ENCODE measurements around the gene TSHZ3. TPM values are rescaled to one million over a fixed set of nuclear protein-coding genes. Genes with fewer than 3 reads are reported as not detected.

Gene TSHZ3
- total RNA-seq, 1 experiment from 2014 or later, result 0.05 TPM

DNA sequence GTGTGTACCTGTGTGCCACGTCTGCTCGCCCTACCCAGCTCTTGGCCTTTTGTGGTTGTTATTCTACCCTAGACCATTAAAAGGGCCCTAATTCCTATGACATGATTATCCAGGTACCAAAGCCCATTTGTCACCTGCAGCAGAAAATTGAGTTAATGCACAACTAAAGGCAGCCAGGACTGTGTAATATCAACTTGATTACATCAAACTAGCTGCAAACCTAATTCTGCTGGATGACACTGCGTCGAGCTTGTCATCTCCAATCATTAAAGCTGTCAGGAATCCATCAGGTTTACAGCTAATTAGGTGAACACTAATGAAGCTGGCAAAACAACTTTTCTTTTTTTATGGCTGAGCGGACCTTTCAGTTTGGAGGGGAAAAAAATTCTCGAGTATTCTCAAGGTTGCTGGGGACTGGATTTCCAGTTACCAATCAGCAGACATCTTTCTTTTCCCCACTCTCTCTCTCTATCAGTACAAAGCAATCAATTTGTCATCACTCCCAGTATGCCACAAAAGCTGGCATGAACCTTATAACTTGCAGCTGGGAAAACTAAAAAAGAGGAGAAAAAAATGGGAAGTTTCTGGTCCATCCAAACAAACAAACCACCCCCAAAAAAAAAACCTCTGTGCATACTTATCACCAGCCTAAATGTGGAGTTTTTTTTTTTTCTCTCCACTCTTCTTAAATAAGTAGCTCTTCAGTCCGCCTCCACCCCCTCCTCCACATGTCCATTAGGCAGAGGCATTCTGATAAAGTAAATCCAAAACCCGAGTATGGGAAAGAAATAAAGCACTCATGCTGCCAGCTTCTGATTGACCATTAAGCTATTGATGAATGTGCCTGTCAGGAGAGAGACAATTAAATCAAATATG is 2.8 kb downstream of the TSHZ3 start:
- Histone ChIP-seq H4K20me1 (ENCODE audit: insufficient read depth) (no peaks in the 10 kb centered on the region), H3K79me2 (ENCODE audit: insufficient read depth, low read length) (no peaks in the 10 kb centered on the region), H3K4me1 (ENCODE audit: control insufficient read depth in 1 of 2, insufficient read depth in 2 of 2, low read length in 2 of 2) (no peaks in the 10 kb centered on the region), H3K27ac (ENCODE audit: low read depth, low read length) (no peak overlapping the region), H3K4me3 (replicated peaks in 1 of 2; ENCODE audit: low read depth in 1 of 2, low read length in 2 of 2) (no peak overlapping the region), H3K9me2 (ENCODE audit: insufficient read depth) (no peaks in the 10 kb centered on the region), H3K9ac (ENCODE audit: low read length) (no peak overlapping the region), H2AFZ (ENCODE audit: low read depth, low read length, poor library complexity, severe bottlenecking) (no peak overlapping the region), H3K27me3 (ENCODE audit: insufficient read depth, low read length) (no peaks in the 10 kb centered on the region), H3K9me3 (ENCODE audit: control insufficient read depth in 1 of 2, insufficient read depth in 1 of 2, low read depth in 1 of 2, low read length in 2 of 2) (peaks cover 6 to 16% of the 10 kb centered on the region in 2 experiments; a peak in 2 of 4 replicates), H3K4me2 (ENCODE audit: low read length) (no peak overlapping the region), H3K36me3 (ENCODE audit: control insufficient read depth in 1 of 2, insufficient read depth in 2 of 2, low read length in 2 of 2) (no peaks in the 10 kb centered on the region)
- no peak for ATAC-seq
- intact Hi-C loops (cut with micrococcal nuclease), result no loop called here
- ChIA-PET POLR2A (no interaction called here), RAD21 (ENCODE audit: low non-redundant PET in 1 of 2, low total read pairs in 2 of 2, uncharacterized antibody in 2 of 2, unreplicated experiment in 2 of 2) (no interaction called here), CTCF (no interaction called here)
- DNase-seq (ENCODE audit: low read depth, low spot score), result no peak
- no TSS peak for BruUV-seq (replicated peaks)
- TF ChIP-seq SP1 (IDR thresholded peaks at IDR 0.05; ENCODE audit: low read depth) (no peak), JUND (IDR thresholded peaks at IDR 0.05) (no peak), RAD21 (IDR thresholded peaks at IDR 0.05; ENCODE audit: low read depth) (no peak), FOSL1 (IDR thresholded peaks at IDR 0.05; ENCODE audit: low read depth) (no peak), CEBPB (IDR thresholded peaks at IDR 0.05; ENCODE audit: low read depth) (no peak), ZFX (IDR thresholded peaks at IDR 0.05) (no peak), CBX3 (IDR thresholded peaks at IDR 0.05; ENCODE audit: low read depth) (no peak), SRF (IDR thresholded peaks at IDR 0.05; ENCODE audit: low read depth) (no peak), EZH2 (IDR thresholded peaks at IDR 0.05) (no peak), TCF7L2 (IDR thresholded peaks at IDR 0.05; ENCODE audit: borderline replicate concordance, extremely low read depth, insufficient read depth, insufficient read length) (no peak), EZH2phosphoT487 (IDR thresholded peaks at IDR 0.05; ENCODE audit: borderline replicate concordance) (no peak), POLR2AphosphoS5 (IDR thresholded peaks at IDR 0.05; ENCODE audit: low read depth, low read length) (no peak), YY1 (IDR thresholded peaks at IDR 0.05; ENCODE audit: extremely low read depth, insufficient replicate concordance, low read depth, low read length) (no peak)
- TF ChIP-seq, protein P1, sequence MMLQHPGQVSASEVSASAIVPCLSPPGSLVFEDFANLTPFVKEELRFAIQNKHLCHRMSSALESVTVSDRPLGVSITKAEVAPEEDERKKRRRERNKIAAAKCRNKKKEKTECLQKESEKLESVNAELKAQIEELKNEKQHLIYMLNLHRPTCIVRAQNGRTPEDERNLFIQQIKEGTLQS (IDR thresholded peaks at IDR 0.05), result no peak
- TF ChIP-seq, protein P2, sequence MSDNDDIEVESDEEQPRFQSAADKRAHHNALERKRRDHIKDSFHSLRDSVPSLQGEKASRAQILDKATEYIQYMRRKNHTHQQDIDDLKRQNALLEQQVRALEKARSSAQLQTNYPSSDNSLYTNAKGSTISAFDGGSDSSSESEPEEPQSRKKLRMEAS (IDR thresholded peaks at IDR 0.05), result no peak

All from HCT116 (cell line).